Measurements from ENCODE around the gene TRAPPC10.
"Not testable (repeated sequence)": the region's sequence is repeated elsewhere in the genome, so short reads cannot be mapped to it uniquely, and the experiment has no call there.

DNA sequence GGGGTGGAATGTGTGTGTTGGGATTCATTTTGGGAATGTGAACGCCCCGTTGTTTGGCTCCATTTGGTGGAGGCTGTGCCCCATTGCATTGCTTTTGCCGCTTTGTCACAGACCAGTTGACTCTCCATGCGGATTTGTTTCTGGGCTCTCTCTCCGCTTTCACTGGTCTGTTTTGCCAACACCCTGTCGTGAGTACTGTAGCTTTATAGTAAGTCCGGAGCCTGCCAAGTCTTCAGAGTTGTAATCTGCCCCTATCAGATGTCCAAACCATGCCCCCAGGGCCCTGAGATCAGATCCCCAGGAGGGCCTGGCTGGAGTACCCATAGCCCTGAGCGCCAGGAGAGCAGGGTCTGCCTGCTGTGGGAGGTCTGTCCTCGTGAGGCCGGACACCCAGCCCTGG, 138.1 kb downstream of the TRAPPC10 start:
- TF ChIP-seq, protein P1, sequence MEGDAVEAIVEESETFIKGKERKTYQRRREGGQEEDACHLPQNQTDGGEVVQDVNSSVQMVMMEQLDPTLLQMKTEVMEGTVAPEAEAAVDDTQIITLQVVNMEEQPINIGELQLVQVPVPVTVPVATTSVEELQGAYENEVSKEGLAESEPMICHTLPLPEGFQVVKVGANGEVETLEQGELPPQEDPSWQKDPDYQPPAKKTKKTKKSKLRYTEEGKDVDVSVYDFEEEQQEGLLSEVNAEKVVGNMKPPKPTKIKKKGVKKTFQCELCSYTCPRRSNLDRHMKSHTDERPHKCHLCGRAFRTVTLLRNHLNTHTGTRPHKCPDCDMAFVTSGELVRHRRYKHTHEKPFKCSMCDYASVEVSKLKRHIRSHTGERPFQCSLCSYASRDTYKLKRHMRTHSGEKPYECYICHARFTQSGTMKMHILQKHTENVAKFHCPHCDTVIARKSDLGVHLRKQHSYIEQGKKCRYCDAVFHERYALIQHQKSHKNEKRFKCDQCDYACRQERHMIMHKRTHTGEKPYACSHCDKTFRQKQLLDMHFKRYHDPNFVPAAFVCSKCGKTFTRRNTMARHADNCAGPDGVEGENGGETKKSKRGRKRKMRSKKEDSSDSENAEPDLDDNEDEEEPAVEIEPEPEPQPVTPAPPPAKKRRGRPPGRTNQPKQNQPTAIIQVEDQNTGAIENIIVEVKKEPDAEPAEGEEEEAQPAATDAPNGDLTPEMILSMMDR (IDR thresholded peaks at IDR 0.05) = not testable (repeated sequence)
- TF ChIP-seq POLR2A (IDR thresholded peaks at IDR 0.05) = not testable (repeated sequence)
